ENCODE measurements around the gene MYO1F. TPM values are rescaled to one million over a fixed set of nuclear protein-coding genes. Genes with fewer than 3 reads are reported as not detected.
"Not testable (repeated sequence)": the region's sequence is repeated elsewhere in the genome, so short reads cannot be mapped to it uniquely, and the experiment has no call there.

MYO1F gene
- total RNA-seq, 2 experiments from 2014 or later: 13.7 to 18.3 TPM

GRCh38 chr19:8578642-8579265, 1.5 kb upstream of the MYO1F start:
- H3K27me3 Mint-ChIP-seq: peaks cover 2% of the 10 kb centered on the region
- intact Hi-C loops (cut with DNase I, micrococcal nuclease): loop anchor here in 1 of 2 experiments (5.0 kb wide), 2 partner anchors 61 to 166 kb away; partner anchors contain the start of gene MARCHF2
- H3K4me1 Mint-ChIP-seq: peaks cover 45% of the 10 kb centered on the region
- ATAC-seq: peak; percentile 44
- no peak overlapping the region for H3K4me3 Mint-ChIP-seq
- no peaks in the 10 kb centered on the region for H3K9me3 Mint-ChIP-seq (ENCODE audit: low read depth)
- POLR2A ChIA-PET: interaction anchor here (0.7 kb wide), 1 partner anchor 73 kb away, joined by 4 read pairs; no protein-coding TSS in a partner anchor
- peak; percentile 91 for DNase-seq
- peak overlapping the region; percentile 13 for H3K27ac Mint-ChIP-seq
- no peaks in the 10 kb centered on the region for H3K36me3 Mint-ChIP-seq (ENCODE audit: low read depth)
- CTCF ChIA-PET: interaction anchor here (0.5 to 6.7 kb wide), 38 partner anchors 9 to 245 kb away, joined by 3 to 49 read pairs (median 5); partner anchors contain the start of genes HNRNPM and ZNF414

GRCh38 chr19:8577741-8578140, 499 bp upstream of the MYO1F start:
- Mint-ChIP-seq H3K9me3 (ENCODE audit: low read depth) (no peaks in the 10 kb centered on the region), H3K4me3 (peak overlapping the region; percentile 77), H3K27ac (peak overlapping the region; percentile 86), H3K27me3 (peaks cover 2% of the 10 kb centered on the region), H3K4me1 (peaks cover 53% of the 10 kb centered on the region), H3K36me3 (ENCODE audit: low read depth) (no peaks in the 10 kb centered on the region)
- intact Hi-C loops (cut with DNase I, micrococcal nuclease): loop anchor here in 1 of 2 experiments (5.0 kb wide), 2 partner anchors 60 to 165 kb away; partner anchors contain the start of gene MARCHF2
- DNase-seq (no peak), ATAC-seq (no peak)
- CTCF ChIA-PET: interaction anchor here (0.6 to 6.7 kb wide), 33 partner anchors 8 to 1320 kb away, joined by 3 to 43 read pairs (median 4); partner anchors contain the start of gene ZNF414
- POLR2A ChIA-PET: interaction anchor here (0.6 to 0.7 kb wide), 2 partner anchors 65 to 110 kb away, joined by 3 to 4 read pairs; no protein-coding TSS in a partner anchor

- H3K27ac Mint-ChIP-seq: peak overlapping the region; percentile 86
- ChIA-PET POLR2A (no interaction called here), CTCF (interaction anchor here (0.5 to 6.7 kb wide), 12 partner anchors 7 to 253 kb away, joined by 3 to 41 read pairs (median 3); no protein-coding TSS in a partner anchor)
- ATAC-seq: peak; percentile 17
- peak; percentile 38 for DNase-seq
- H3K9me3 Mint-ChIP-seq (ENCODE audit: low read depth): no peaks in the 10 kb centered on the region
- H3K27me3 Mint-ChIP-seq: peaks cover 2% of the 10 kb centered on the region
- intact Hi-C loops (cut with DNase I, micrococcal nuclease): loop anchor here in 1 of 2 experiments (5.0 kb wide), 2 partner anchors 59 to 164 kb away; partner anchors contain the start of gene MARCHF2
- peaks cover 63% of the 10 kb centered on the region for H3K4me1 Mint-ChIP-seq
- peak overlapping the region; percentile 77 for H3K4me3 Mint-ChIP-seq
- no peaks in the 10 kb centered on the region for H3K36me3 Mint-ChIP-seq (ENCODE audit: low read depth)
These were observed 809 bp downstream of the MYO1F start for GRCh38 chr19:8576273-8576993.

GRCh38 chr19:8575467-8575997, 1.7 kb downstream of the MYO1F start:
- no peaks in the 10 kb centered on the region for H3K36me3 Mint-ChIP-seq (ENCODE audit: low read depth)
- peak overlapping the region; percentile 77 for H3K4me3 Mint-ChIP-seq
- CTCF ChIA-PET: interaction anchor here (0.7 to 1.5 kb wide), 5 partner anchors 12 to 223 kb away, joined by 3 to 6 read pairs (median 5); no protein-coding TSS in a partner anchor
- intact Hi-C loops (cut with DNase I, micrococcal nuclease): loop anchor here in 1 of 2 experiments (5.0 kb wide), 2 partner anchors 58 to 163 kb away; partner anchors contain the start of gene MARCHF2
- peak; percentile 64 for DNase-seq
- peak; percentile 55 for ATAC-seq
- H3K4me1 Mint-ChIP-seq: peaks cover 72% of the 10 kb centered on the region
- H3K27me3 Mint-ChIP-seq: peaks cover 2% of the 10 kb centered on the region
- POLR2A ChIA-PET: no interaction called here
- H3K9me3 Mint-ChIP-seq (ENCODE audit: low read depth): no peaks in the 10 kb centered on the region
- H3K27ac Mint-ChIP-seq: peak overlapping the region; percentile 86

GRCh38 chr19:8574619-8574922, 2.7 kb downstream of the MYO1F start:
- peaks cover 79% of the 10 kb centered on the region for H3K4me1 Mint-ChIP-seq
- H3K27ac Mint-ChIP-seq; H3K27me3 Mint-ChIP-seq; POLR2A ChIA-PET; ATAC-seq; H3K36me3 Mint-ChIP-seq (ENCODE audit: low read depth); H3K9me3 Mint-ChIP-seq (ENCODE audit: low read depth); intact Hi-C loops (cut with DNase I, micrococcal nuclease); DNase-seq: not testable (repeated sequence)
- H3K4me3 Mint-ChIP-seq: peak overlapping the region; percentile 33
- CTCF ChIA-PET: interaction anchor here (1.4 kb wide), 1 partner anchor 68 kb away, joined by 3 read pairs; no protein-coding TSS in a partner anchor

- Mint-ChIP-seq H3K9me3 (ENCODE audit: low read depth) (no peaks in the 10 kb centered on the region), H3K4me3 (peak overlapping the region; percentile 11), H3K27ac (peak overlapping the region; percentile 65), H3K36me3 (ENCODE audit: low read depth) (no peaks in the 10 kb centered on the region), H3K4me1 (peaks cover 80% of the 10 kb centered on the region), H3K27me3 (no peaks in the 10 kb centered on the region)
- intact Hi-C loops (cut with DNase I, micrococcal nuclease): no loop called here
- DNase-seq (peak; percentile 33), ATAC-seq (peak; percentile 6)
- ChIA-PET CTCF (interaction anchor here (0.7 kb wide), 1 partner anchor 106 kb away, joined by 3 read pairs; no protein-coding TSS in a partner anchor), POLR2A (no interaction called here)
These were observed 3.9 kb downstream of the MYO1F start for GRCh38 chr19:8573316-8573715.

- Mint-ChIP-seq H3K27me3 (no peaks in the 10 kb centered on the region), H3K9me3 (ENCODE audit: low read depth) (no peaks in the 10 kb centered on the region), H3K36me3 (ENCODE audit: low read depth) (no peaks in the 10 kb centered on the region), H3K27ac (peak overlapping the region; percentile 75), H3K4me3 (peak overlapping the region; percentile 10), H3K4me1 (peaks cover 68% of the 10 kb centered on the region)
- intact Hi-C loops (cut with DNase I, micrococcal nuclease): no loop called here
- ATAC-seq (peak; percentile 38), DNase-seq (peak; percentile 62)
- CTCF ChIA-PET: interaction anchor here (0.6 to 3.3 kb wide), 5 partner anchors 7 to 1418 kb away, joined by 3 to 34 read pairs (median 3); partner anchors contain the start of gene MYO1F
- POLR2A ChIA-PET: interaction anchor here (0.6 to 1.1 kb wide), 4 partner anchors 12 to 244 kb away, joined by 3 to 5 read pairs (median 3); partner anchors contain the start of gene ZNF414
These were observed 6.2 kb downstream of the MYO1F start for GRCh38 chr19:8571006-8571411.

GRCh38 chr19:8569066-8569771, 8.0 kb downstream of the MYO1F start:
- ATAC-seq (peak; percentile 79), DNase-seq (peak; percentile 79)
- Mint-ChIP-seq H3K27ac (peak overlapping the region; percentile 88), H3K4me3 (peak overlapping the region; percentile 27), H3K36me3 (ENCODE audit: low read depth) (no peaks in the 10 kb centered on the region), H3K9me3 (ENCODE audit: low read depth) (no peaks in the 10 kb centered on the region), H3K27me3 (no peaks in the 10 kb centered on the region), H3K4me1 (peaks cover 60% of the 10 kb centered on the region)
- ChIA-PET CTCF (interaction anchor here (0.7 to 3.3 kb wide), 5 partner anchors 9 to 599 kb away, joined by 3 to 34 read pairs (median 4); partner anchors contain the start of gene MYO1F), POLR2A (interaction anchor here (0.7 kb wide), 1 partner anchor 139 kb away, joined by 3 read pairs; no protein-coding TSS in a partner anchor)
- intact Hi-C loops (cut with DNase I, micrococcal nuclease): loop anchor here in 1 of 2 experiments (1.0 kb wide), 1 partner anchor 54 kb away; no protein-coding TSS in a partner anchor

GRCh38 chr19:8567522-8568172, 9.6 kb downstream of the MYO1F start:
- ChIA-PET POLR2A (no interaction called here), CTCF (interaction anchor here (0.6 to 1.6 kb wide), 3 partner anchors 10 to 14 kb away, joined by 3 to 4 read pairs (median 3); no protein-coding TSS in a partner anchor)
- intact Hi-C loops (cut with DNase I, micrococcal nuclease): no loop called here

GRCh38 chr19:8566855-8567254, 10.4 kb downstream of the MYO1F start:
- CTCF ChIA-PET: interaction anchor here (0.7 to 1.6 kb wide), 2 partner anchors 11 to 13 kb away, joined by 3 to 4 read pairs; no protein-coding TSS in a partner anchor
- POLR2A ChIA-PET: no interaction called here

More at GRCh38 chr19:8567522-8568172, 9.6 kb downstream of the MYO1F start:
- DNase-seq (no peak), ATAC-seq (no peak)
- H3K27ac Mint-ChIP-seq: no peak overlapping the region
- H3K36me3 Mint-ChIP-seq (ENCODE audit: low read depth): no peaks in the 10 kb centered on the region
- H3K4me3 Mint-ChIP-seq: no peak overlapping the region
- H3K4me1 Mint-ChIP-seq: peaks cover 48% of the 10 kb centered on the region
- H3K27me3 Mint-ChIP-seq: no peaks in the 10 kb centered on the region
- H3K9me3 Mint-ChIP-seq (ENCODE audit: low read depth): no peaks in the 10 kb centered on the region

More at GRCh38 chr19:8566855-8567254, 10.4 kb downstream of the MYO1F start:
- no peak overlapping the region for H3K27ac Mint-ChIP-seq
- H3K4me3 Mint-ChIP-seq: no peak overlapping the region
- no peak for DNase-seq
- H3K36me3 Mint-ChIP-seq (ENCODE audit: low read depth): no peaks in the 10 kb centered on the region
- H3K27me3 Mint-ChIP-seq: no peaks in the 10 kb centered on the region
- H3K4me1 Mint-ChIP-seq: peaks cover 42% of the 10 kb centered on the region
- intact Hi-C loops (cut with DNase I, micrococcal nuclease): no loop called here
- no peak for ATAC-seq
- H3K9me3 Mint-ChIP-seq (ENCODE audit: low read depth): no peaks in the 10 kb centered on the region
